Activated naive CD4-positive, alpha-beta T cell treated with anti-CD3 and anti-CD28 coated beads, Interleukin-2, amount 50 U/mL, for 16 hours (primary cell): ENCODE results near the gene SUCLG2.
A peak's percentile ranks its signal among the peaks of the same experiment; 100 is the strongest.

Experiments
- DNase-seq: peaks from one replicate; pipeline ENCODE4 v3.0.0-alpha.2; 2020

SUCLG2 gene

DNA sequence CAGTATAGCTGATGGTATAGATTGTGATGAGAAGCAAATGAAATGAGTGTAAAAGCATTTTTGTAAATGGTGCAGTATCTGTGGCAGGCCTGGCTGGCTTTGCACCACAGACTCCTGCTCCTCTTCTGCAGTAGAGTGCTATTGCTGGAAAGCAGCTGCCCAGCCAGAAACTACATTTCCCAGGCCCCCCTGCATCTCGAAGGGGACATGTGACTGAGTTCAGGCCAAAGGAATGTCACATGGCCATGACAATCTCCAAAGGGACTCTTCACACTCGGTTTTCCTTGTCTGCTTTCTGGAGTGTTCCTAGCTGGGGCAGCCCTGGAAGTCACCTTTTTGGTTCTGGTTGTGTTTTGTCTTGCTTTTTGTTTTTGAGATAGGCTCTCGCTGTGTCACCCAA is 277.1 kb downstream of the SUCLG2 start:
- no peak for DNase-seq

- DNase-seq = no peak
These were observed 278.0 kb downstream of the SUCLG2 start for GRCh38 chr3:67376416-67376815.

GRCh38 chr3:67375976-67376375 is 278.4 kb downstream of the SUCLG2 start:
- no peak for DNase-seq

GRCh38 chr3:67362686-67363085 is 291.7 kb downstream of the SUCLG2 start:
- no peak for DNase-seq

DNA sequence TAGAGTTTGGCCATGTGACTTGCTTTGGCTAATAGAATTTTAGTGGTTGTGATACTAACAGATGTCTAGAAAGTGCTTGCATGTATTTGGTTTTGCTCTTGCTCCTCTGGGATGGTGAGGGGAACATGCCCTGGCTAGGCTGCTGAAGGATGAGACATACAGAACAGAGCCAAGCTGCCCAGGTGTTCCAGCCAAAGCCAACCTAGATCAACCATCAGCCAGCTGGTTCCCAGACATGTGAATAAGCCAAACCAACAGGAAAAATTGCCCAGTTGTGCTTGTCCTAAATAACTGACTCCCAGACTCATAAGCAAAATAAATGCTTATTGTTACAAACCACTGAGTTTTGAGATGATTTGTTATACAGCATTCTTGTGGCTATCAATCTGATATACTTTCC is 292.6 kb downstream of the SUCLG2 start:
- DNase-seq = no peak

DNA sequence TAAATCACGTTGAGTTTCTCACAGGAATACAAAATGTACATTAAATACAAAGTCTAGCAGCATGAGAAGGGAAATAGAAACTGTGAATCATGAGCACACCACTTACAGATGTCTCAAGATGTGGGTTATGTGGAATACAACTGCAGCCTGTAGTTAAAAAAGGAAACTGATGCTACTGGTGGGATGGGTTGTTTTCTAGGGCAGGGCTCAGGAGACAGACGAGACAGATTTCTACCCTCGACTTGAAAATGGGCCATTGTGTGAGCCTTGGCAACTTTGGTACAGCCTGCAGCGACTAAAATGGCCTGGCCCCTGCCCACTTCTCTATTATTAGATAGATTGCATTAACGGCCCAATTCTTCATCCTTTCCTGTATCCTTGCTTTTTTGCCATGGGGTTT is 293.1 kb downstream of the SUCLG2 start:
- no peak for DNase-seq

DNA sequence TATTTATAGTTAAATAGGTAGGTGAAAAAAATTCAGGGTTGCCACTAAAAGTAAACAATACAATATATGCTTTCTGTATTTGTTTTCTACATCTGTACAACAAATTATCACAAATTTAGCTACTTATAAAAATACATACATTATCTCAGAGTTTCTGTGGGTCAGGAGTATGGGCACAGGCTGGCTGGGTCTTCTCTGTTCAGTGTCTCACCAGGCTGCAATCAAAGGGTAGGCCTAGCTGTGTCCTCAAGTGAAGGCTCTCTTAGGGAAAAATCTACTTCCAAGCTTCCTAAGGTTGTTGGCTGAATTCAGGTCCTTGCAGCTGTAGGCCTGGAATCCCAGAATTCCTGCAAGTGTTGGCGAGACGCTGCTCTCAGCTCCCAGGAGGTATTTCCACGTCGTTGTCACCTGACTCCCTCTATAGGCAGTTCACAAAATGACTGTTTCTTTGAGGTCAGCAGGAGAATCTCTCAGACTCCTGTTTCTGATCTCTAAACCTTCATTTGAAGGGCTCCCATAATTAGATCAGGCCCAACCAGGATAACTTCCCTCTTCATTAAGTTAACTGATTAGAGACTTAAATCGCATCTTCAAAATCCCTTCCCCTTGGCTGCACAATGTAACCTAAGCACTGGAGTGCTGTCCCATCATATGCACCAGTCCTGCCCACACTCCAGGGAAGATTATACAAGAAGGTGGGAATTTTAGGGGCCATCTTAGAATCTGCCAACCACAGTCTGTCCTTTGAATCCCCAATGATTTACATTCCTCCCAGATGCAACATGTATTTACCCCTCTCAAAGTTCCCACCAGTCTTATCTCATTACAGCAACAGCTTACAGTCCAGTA is 296.6 kb downstream of the SUCLG2 start:
- no peak for DNase-seq

DNA sequence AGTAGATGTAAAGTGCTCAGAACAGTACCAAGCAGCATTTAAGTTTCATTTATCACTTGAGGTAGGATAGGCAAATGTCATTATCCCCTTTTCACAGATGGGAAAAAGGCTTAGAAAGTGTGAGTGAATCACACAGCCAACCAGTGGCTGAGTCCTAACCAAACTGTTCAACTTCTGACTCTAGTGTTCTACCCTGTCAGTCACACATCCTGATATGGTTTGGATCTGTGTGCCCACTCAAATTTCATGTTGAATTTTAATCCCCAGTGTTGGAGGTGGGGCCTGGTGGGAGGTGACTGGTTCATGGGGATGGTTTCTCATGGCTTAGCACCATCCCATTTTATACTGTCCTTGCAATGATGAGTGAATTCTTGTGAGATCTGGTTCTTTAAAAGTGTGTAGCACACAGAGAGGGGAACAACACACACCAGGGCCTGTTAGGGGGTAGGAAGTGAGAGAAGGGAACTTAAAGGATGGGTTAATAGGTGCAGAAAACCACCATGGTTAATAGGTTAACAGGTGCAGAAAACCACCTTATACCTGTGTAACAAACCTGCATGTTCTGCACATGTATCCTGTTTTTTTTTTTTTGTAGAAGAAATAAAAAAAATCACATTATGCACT is 304.7 kb downstream of the SUCLG2 start:
- DNase-seq = peak; percentile 34

- DNase-seq = no peak
These were observed 308.3 kb downstream of the SUCLG2 start for GRCh38 chr3:67346081-67346480.

DNA sequence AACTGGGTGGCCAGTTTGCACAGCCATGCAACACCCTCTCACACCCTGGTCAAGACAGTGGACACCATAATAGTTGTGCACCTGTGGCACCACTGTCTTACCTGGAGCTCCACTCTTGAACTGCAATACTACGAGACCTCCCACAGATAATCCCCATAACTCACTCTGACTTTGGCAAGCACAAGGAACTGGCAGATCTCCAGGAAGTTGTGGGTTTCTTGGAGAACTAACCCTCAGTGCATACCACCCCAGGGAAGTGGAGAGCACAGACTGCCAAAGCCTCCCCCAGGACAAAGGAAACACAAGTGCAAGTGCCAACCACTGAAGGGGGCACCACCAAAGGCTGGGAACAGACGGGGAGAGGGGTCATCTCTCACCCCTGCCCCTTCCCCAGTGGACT is 318.6 kb downstream of the SUCLG2 start:
- no peak for DNase-seq

GRCh38 chr3:67334588-67334987 is 319.8 kb downstream of the SUCLG2 start:
- DNase-seq = no peak

DNA sequence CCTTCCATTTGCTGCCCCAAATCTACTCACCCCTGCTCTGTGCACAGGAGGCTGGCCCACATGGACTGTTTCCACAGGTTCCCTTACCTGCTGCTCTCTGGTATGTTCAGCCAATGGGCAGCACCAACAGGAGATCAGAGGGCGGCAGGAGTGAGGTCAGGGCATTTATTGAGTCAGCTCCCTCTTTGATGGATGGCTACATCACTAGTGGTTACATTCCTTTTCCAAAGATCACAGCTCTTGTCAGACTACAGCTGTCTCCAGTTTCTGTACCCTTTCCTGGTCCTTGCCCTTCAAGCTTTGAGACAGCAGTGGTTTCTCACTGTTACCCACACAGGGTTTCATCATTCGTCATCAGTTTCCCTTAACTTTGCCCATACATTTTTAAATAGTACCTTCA is 325.1 kb downstream of the SUCLG2 start:
- peak; percentile 10 for DNase-seq

- DNase-seq = no peak
These were observed 326.8 kb downstream of the SUCLG2 start for GRCh38 chr3:67327582-67327981.

GRCh38 chr3:67325231-67325630 is 329.2 kb downstream of the SUCLG2 start:
- no peak for DNase-seq
